Sigmoid colon (tissue), 3 donors: ENCODE results near the gene CCNK.

Experiments
- CTCF ChIP-seq, 4 experiments: fragments of 450-650 bp in 3 of 4; fragments of 200-600 bp in 1 of 4; IDR thresholded peaks; one replicate each; pipeline ENCODE4 v1.5.1; 2016 to 2019; ENCODE audit warnings: antibody characterized with exemption in 4 of 4, mild to moderate bottlenecking in 3 of 4, moderate library complexity in 2 of 4
- POLR2A ChIP-seq, 2 donors: fragments of 450-650 bp; IDR thresholded peaks; one replicate each; pipeline ENCODE4 v1.6.1; 2016; ENCODE audit warnings: antibody characterized with exemption in 2 of 2, mild to moderate bottlenecking in 2 of 2, moderate library complexity in 2 of 2

DNA sequence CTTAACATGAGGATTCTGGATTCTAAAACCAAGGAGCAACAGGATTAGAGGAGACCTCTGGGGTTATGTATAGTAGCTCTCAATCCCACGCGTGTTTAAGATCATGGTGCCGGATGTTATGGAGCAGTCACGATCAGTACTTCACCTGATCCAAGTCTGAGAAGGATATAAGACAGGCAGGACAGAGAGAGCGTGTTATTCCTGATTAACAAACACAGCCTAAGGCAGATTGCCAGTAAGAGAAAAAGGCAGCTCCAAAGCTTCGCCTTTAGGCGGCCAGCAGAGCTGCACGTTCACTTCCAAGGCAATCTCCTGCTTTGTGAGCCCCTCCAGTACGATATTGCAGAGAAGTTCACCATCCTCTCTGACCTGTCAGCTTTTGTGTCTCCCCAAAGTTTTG lies 6.0 kb upstream of the CCNK start:
- TF ChIP-seq CTCF (IDR thresholded peaks at IDR 0.05) (peak in 1 of 4 experiments; percentile 29), POLR2A (IDR thresholded peaks at IDR 0.05) (no peak)
